Measurements from ENCODE around the gene PRKG1.

DNA sequence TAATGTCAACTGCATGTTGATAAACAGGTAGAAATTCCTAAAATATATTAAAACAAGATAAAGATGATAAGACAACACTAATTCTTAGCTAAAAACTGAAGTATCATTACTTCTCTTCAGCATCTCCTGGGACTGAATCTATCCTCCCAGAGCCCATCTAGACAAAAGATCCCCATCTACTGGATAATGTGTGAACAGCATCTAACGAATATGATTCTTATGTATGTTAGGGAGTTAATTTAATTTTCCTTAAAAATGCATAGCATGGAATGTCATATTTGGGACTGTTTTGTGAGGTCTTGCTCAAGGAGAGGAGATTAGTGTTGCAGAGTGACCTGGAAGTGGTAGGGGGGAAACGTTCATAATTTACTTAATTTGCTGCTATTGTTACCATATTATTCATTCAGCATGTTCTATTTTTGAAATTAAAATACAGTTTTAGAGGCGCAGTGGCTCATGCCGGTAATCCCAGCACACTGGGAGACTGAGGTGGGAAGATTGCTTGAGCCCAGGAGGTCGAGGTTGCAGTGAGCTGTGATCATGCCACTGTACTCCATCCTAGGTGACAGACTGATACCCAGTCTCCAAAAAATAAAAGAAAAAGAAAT lies 930.2 kb downstream of the PRKG1 start:
- TF ChIP-seq, protein P1, sequence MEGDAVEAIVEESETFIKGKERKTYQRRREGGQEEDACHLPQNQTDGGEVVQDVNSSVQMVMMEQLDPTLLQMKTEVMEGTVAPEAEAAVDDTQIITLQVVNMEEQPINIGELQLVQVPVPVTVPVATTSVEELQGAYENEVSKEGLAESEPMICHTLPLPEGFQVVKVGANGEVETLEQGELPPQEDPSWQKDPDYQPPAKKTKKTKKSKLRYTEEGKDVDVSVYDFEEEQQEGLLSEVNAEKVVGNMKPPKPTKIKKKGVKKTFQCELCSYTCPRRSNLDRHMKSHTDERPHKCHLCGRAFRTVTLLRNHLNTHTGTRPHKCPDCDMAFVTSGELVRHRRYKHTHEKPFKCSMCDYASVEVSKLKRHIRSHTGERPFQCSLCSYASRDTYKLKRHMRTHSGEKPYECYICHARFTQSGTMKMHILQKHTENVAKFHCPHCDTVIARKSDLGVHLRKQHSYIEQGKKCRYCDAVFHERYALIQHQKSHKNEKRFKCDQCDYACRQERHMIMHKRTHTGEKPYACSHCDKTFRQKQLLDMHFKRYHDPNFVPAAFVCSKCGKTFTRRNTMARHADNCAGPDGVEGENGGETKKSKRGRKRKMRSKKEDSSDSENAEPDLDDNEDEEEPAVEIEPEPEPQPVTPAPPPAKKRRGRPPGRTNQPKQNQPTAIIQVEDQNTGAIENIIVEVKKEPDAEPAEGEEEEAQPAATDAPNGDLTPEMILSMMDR (IDR thresholded peaks at IDR 0.05): peak in 1 of 2 donors; percentile 54
- TF ChIP-seq POLR2A (IDR thresholded peaks at IDR 0.05): no peak
